Uterus (tissue), 4 donors: ENCODE data around the gene PDGFB. TPM values are rescaled to one million over a fixed set of nuclear protein-coding genes. Genes with fewer than 3 reads are reported as not detected.

Experiments used
- DNase-seq, 2 donors: peaks; one replicate each; pipeline ENCODE4 v3.0.0-alpha.2; 2019 to 2020
- H3K27ac ChIP-seq, 2 donors: fragments of 200-600 bp; sonication (generic); 1 replicate in 1 of 2; 2 replicates in 1 of 2; pipeline ENCODE4 v1.5.1; 2016 to 2018
- H3K27me3 ChIP-seq, 2 donors: fragments of 200-600 bp; sonication (generic); one replicate each; pipeline ENCODE4 v1.5.1; 2018 to 2019; ENCODE audit warnings: control low read depth in 1 of 2
- H3K36me3 ChIP-seq, 2 donors: fragments of 200-600 bp; sonication (generic); one replicate each; pipeline ENCODE4 v1.5.1; 2019; ENCODE audit warnings: control low read depth in 1 of 2
- H3K4me1 ChIP-seq, 2 donors: fragments of 200-600 bp; sonication (generic); one replicate each; pipeline ENCODE4 v1.5.1; 2018 to 2019; ENCODE audit warnings: control low read depth in 1 of 2
- H3K4me3 ChIP-seq, 2 donors: fragments of 200-600 bp; sonication (generic); 1 replicate in 1 of 2; 2 replicates in 1 of 2; pipeline ENCODE4 v1.5.1; 2018 to 2019; ENCODE audit warnings: mild to moderate bottlenecking in 1 of 2
- H3K9me3 ChIP-seq, 2 donors: fragments of 200-600 bp; sonication (generic); one replicate each; pipeline ENCODE4 v1.5.1; 2019; ENCODE audit warnings: control low read depth in 1 of 2
- POLR2A ChIP-seq, 2 donors: fragments of 450-650 bp; IDR thresholded peaks; one replicate each; pipeline ENCODE4 v1.6.1; 2016; ENCODE audit warnings: antibody characterized with exemption in 2 of 2, mild to moderate bottlenecking in 1 of 2, moderate library complexity in 1 of 2
- intact Hi-C: fragments of 100-400 bp; cut with DNase I; formaldehyde crosslinking; loops from one replicate; pipeline ENCODE4 v1.15.1; 2023; ENCODE audit warnings: low total_unique reads
- total RNA-seq, 4 donors: library from RNA; depleted of rRNA in 3 of 4; stranded (reverse); fragments of >200 nt in 3 of 4; gene quantifications; one replicate each; pipeline versions ENCODE4 v1.1.0 to v1.2.4, GENCODE V29; 2014 to 2023
- TF ChIP-seq, protein P1 (sequence below), 4 experiments: fragments of 200-600 bp in 2 of 4; fragments of 450-650 bp in 2 of 4; sonication (generic) in 2 of 4; IDR thresholded peaks; one replicate each; pipeline ENCODE4 v1.5.1; 2016 to 2019; ENCODE audit warnings: antibody characterized with exemption in 4 of 4, mild to moderate bottlenecking in 2 of 4, moderate library complexity in 1 of 4
- donor health status: DM: yes; HTN: yes; CAD: no.

Gene PDGFB
- total RNA-seq, 4 donors from 2014 or later: 2.0 to 24.8 (median 5.6) TPM

DNA sequence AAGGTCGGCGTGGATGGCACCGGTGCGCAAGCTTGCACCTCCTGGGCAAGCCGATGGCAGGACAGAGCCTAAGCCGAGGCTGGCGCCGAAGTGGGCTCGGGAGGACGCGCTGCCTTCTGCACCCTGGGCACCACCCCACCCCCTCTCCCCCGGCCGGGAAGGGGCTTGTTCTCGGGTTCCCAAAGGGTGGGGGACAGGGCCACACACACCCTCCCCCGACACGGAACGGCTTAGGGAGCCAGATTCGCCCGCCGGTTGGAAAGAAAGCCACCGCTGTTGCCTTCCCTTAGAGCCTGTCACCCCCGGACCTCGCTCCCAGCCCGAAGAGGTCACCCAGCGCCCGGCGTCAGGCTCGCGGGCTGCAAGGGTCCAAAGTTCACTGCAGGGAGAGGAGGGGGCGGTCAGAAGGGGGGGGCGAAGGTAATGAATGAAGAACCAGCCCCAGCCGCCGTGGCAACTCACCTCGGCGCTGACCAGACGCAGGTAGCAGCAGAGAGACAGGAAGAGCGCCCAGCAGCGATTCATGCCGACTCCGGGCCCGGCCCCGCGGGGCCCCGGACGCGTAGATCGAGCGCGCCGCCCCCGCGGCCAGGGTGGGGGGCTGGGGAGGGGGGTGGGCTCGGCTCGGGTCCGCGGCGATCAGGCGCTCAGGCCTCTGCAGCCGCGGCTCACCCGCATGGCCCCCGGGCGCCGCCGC is 1.2 kb downstream of the PDGFB start:
- TF ChIP-seq, protein P1, sequence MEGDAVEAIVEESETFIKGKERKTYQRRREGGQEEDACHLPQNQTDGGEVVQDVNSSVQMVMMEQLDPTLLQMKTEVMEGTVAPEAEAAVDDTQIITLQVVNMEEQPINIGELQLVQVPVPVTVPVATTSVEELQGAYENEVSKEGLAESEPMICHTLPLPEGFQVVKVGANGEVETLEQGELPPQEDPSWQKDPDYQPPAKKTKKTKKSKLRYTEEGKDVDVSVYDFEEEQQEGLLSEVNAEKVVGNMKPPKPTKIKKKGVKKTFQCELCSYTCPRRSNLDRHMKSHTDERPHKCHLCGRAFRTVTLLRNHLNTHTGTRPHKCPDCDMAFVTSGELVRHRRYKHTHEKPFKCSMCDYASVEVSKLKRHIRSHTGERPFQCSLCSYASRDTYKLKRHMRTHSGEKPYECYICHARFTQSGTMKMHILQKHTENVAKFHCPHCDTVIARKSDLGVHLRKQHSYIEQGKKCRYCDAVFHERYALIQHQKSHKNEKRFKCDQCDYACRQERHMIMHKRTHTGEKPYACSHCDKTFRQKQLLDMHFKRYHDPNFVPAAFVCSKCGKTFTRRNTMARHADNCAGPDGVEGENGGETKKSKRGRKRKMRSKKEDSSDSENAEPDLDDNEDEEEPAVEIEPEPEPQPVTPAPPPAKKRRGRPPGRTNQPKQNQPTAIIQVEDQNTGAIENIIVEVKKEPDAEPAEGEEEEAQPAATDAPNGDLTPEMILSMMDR (IDR thresholded peaks at IDR 0.05): no peak
- no peak for TF ChIP-seq POLR2A (IDR thresholded peaks at IDR 0.05)
- intact Hi-C loops: no loop called here
- Histone ChIP-seq H3K27ac (peak overlapping the region; percentile 66 to 76), H3K9me3 (no peaks in the 10 kb centered on the region), H3K4me3 (peak overlapping the region; percentile 31 to 43), H3K4me1 (peaks cover 0 to 28% of the 10 kb centered on the region in 2 donors), H3K36me3 (no peaks in the 10 kb centered on the region), H3K27me3 (no peaks in the 10 kb centered on the region)
- no peak for DNase-seq

DNA sequence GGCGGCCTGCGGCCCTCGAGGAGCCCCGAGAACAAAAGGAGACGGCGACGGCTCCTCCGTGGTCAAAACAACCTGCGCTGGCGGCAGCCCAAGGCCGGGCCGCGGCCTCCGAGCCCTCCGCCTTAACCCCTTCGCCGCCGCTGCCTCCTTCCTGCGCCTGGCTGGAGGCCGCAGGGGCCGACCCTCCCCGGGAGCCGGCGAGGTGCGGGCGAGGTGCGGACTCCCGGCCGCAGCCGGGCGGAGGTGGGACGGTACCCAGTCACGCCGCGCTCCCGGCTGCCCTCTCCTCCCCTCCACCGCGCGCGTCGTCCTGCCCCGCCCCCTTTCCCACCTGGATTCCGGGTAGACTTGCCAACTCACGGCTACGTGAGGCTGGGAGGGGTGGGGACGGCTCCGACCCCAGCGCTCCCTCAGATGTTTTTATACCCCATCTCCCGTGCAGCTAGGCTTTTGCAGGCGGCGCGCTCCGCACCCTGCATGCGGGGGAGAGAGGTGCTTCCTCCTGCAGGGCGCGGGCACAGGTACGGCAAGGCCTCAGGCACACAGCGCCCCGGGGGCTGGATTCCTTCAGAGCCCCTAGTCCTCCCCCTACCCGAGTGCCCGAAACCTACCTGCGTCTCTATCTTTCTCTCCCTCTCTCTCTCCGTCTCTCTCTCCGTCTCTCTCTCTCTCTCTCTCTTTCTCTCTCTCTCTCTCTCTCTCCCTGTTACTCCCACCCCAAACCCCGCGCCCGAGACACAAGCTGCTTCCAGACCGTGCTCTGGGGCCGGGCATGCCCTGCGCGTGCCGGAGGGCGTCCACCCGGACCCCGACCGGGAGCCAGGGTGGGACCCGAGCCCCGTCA is 2.0 kb downstream of the PDGFB start:
- H3K27me3 ChIP-seq: no peaks in the 10 kb centered on the region
- TF ChIP-seq, protein P1 (IDR thresholded peaks at IDR 0.05): peak in 1 of 4 experiments; percentile 34
- TF ChIP-seq POLR2A (IDR thresholded peaks at IDR 0.05): peak in 1 of 2 donors; percentile 30
- no peak for DNase-seq
- intact Hi-C loops: no loop called here
- H3K4me1 ChIP-seq: peaks cover 0 to 28% of the 10 kb centered on the region in 2 donors
- H3K36me3 ChIP-seq: no peaks in the 10 kb centered on the region
- H3K9me3 ChIP-seq: no peaks in the 10 kb centered on the region
- peak overlapping the region; percentile 31 to 43 for H3K4me3 ChIP-seq
- peak overlapping the region; percentile 66 to 76 for H3K27ac ChIP-seq

DNA sequence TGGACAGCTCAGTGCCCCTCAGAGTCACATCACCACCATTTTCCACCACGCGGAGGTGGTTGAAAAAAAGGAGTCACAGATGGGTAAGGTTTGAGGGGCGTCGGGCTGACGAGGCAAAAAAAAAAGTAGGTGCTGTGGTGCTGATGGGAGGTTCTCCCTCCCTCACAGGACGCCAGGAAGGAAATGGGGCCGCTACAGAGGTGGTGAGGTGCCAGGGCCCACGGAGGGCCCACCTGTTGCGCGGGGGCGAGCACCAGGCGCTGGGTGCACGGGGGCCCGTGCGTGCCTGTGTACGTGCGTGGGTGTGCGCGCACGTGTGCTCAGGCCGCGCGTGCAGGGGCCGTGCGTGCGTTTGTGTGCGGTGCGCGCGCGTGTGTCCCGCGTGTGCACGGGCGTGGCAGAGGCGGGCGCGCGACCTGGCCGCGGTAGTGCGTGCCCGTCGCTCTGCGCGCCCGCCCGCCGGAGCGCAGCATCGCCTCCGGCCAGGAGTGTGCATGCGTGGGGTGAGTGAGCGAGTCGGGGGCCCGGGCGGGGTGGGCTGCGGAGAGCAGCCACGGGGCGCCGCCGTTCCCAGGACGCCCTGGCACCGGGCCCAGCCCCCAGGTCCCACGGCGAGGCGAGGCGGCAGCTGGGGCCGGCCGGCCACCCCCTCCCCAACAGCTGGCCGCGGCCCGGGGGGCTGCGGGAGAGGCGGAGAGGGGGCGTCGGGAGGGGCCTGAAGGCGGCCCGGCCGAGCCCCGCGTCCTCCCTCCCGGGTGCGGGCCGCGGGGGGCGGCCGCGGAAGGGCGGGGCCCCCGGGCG is 2.8 kb downstream of the PDGFB start:
- Histone ChIP-seq H3K27me3 (no peaks in the 10 kb centered on the region), H3K4me3 (peak overlapping the region in 1 of 2 donors; percentile 43), H3K9me3 (no peaks in the 10 kb centered on the region), H3K4me1 (peaks cover 0 to 28% of the 10 kb centered on the region in 2 donors), H3K27ac (peak overlapping the region; percentile 66 to 76), H3K36me3 (no peaks in the 10 kb centered on the region)
- TF ChIP-seq, protein P1 (IDR thresholded peaks at IDR 0.05): no peak
- no peak for TF ChIP-seq POLR2A (IDR thresholded peaks at IDR 0.05)
- intact Hi-C loops: no loop called here
- no peak for DNase-seq

DNA sequence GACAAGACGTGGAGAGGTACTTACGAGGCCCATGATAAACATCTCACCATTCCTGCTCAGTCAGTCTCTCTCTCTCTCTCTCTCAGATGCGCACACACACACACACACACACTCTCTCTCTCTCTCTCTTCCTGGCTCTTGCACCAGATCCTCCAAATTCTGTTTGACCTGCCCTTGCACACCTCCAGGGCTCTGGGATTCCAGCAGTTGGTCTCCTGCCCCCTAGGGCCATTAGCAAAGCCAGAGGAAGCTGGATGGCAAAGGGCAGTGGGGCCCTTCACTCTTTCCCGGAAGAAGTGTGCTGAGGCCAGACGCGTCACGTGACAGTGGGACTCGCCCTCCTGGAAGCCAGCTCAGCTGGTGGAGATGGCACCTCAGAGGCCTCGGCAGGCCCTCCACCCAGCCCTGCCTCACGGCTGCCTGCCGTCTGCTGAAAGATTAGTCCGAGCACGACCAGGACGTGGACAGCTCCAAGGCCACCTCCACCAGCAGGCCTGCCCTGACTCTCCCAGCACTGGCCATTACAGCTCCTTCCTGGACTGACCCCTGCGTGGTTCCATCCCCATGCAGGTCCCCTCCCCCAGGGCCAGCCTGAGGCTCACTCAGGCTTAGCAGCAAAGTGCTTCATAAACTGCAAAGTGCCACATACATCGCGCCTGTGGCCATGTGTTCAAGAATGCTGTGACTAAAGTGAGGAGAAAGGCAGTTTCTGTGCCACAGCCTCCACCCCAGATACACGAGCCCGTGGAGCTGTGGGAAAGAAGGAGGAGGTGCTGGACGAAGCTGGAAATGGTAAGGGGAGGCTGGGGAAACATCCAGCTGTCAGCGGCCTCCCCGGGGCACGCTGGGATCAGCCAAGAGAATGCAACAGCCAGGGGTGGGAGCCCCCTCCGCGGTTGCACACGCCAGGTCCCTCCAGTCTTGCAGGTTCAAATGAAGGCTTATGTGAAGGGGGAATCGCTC is 3.7 kb downstream of the PDGFB start:
- H3K4me3 ChIP-seq: peak overlapping the region in 1 of 2 donors; percentile 43
- peaks cover 0 to 28% of the 10 kb centered on the region in 2 donors for H3K4me1 ChIP-seq

More for the DNA sequence above, 3.7 kb downstream of the PDGFB start:
- Histone ChIP-seq H3K9me3 (no peaks in the 10 kb centered on the region), H3K27me3 (no peaks in the 10 kb centered on the region), H3K36me3 (no peaks in the 10 kb centered on the region), H3K27ac (peak overlapping the region; percentile 66 to 76)
- DNase-seq: no peak
- intact Hi-C loops: no loop called here
- TF ChIP-seq, protein P1 (IDR thresholded peaks at IDR 0.05): no peak
- TF ChIP-seq POLR2A (IDR thresholded peaks at IDR 0.05): no peak
